A673 (cell line): ENCODE results near the gene SYTL4.

Source experiments
- CTCF ChIP-seq: fragments of 300-800, 200-600 bp; sonication (generic); conservative IDR thresholded peaks from 2 replicates; pipeline ENCODE4 v1.5.1; 2017; ENCODE audit warnings: low read depth, mild to moderate bottlenecking, antibody characterized with exemption, low read length, moderate library complexity, mixed read lengths
- EZH2 ChIP-seq: fragments of 200-600 bp; sonication (generic); IDR thresholded peaks from 2 replicates; pipeline ENCODE4 v1.6.1; 2017; ENCODE audit warnings: borderline replicate concordance, low read depth, mild to moderate bottlenecking, mixed read lengths, antibody characterized with exemption, low read length; ENCODE audit not compliant: poor library complexity, severe bottlenecking

DNA sequence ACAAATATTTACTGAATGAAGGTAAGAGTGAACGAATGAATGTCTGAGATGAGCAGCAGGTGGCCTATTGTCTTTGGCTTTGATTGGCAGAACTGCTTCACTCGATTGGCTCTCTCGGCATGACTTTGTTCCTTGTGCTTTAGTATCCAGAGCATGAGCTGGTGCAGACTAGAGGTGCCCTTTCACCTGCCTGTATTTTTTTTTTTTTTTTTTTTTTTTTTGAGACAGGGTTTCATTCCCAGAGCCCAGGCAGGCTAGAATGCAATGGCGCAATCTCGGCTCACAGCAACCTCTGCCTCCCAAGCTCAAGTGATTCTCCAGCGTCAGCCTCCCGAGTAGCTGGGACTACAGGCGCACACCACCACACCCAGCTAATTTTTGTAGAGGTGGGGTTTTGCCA is 49.0 kb downstream of the SYTL4 start:
- TF ChIP-seq CTCF: no peak
- no peak for TF ChIP-seq EZH2
